Measurements from ENCODE around the gene GSTM2.
"Not testable (repeated sequence)": the region's sequence is repeated elsewhere in the genome, so short reads cannot be mapped to it uniquely, and the experiment has no call there.

Gene GSTM2

GRCh38 chr1:109689844-109690405, 22.1 kb downstream of the GSTM2 start:
- Histone ChIP-seq H3K4me1 (ENCODE audit: control insufficient read depth in 2 of 2, insufficient read depth in 1 of 2, low read depth in 1 of 2, low read length in 2 of 2) (peaks cover 0 to 6% of the 10 kb centered on the region in 2 donors), H2AFZ (ENCODE audit: low read length) (no peak overlapping the region), H3K9ac (ENCODE audit: low read depth, low read length, poor library complexity) (no peak overlapping the region), H2BK5ac (ENCODE audit: low read length) (no peak overlapping the region), H3K36me3 (replicated peaks in 1 of 2; ENCODE audit: control insufficient read depth in 2 of 2, insufficient read depth in 2 of 2, low read length in 2 of 2) (peaks cover 0 to 4% of the 10 kb centered on the region in 2 donors), H3K9me3 (replicated peaks in 1 of 2; ENCODE audit: control insufficient read depth in 2 of 2, insufficient read depth in 1 of 2, low read depth in 1 of 2, low read length in 2 of 2) (no peaks in the 10 kb centered on the region), H3K4me3 (ENCODE audit: low read length in 2 of 2) (no peak overlapping the region), H4K8ac (ENCODE audit: low read depth, low read length) (no peak overlapping the region), H4K91ac (ENCODE audit: low read depth, low read length, poor library complexity) (no peak overlapping the region), H3K27ac (replicated peaks; ENCODE audit: low read length) (no peak overlapping the region), H3K18ac (ENCODE audit: low read length) (no peak overlapping the region), H2AK5ac (ENCODE audit: low read depth, low read length) (no peak overlapping the region), H3K23ac (ENCODE audit: low read depth, low read length, poor library complexity) (no peak overlapping the region), H3K4ac (ENCODE audit: low read length) (no peak overlapping the region), H3K27me3 (ENCODE audit: control insufficient read depth in 3 of 3, insufficient read depth in 3 of 3, low read depth in 1 of 3, low read length in 3 of 3) (no peaks in the 10 kb centered on the region), H2BK12ac (ENCODE audit: low read length) (no peak overlapping the region), H3K79me1 (ENCODE audit: low read depth, low read length) (no peaks in the 10 kb centered on the region), H2BK15ac (ENCODE audit: low read length) (no peak overlapping the region), H3K14ac (ENCODE audit: low read length) (no peak overlapping the region), H2BK120ac (ENCODE audit: low read depth, low read length) (no peak overlapping the region), H3K4me2 (ENCODE audit: insufficient read depth, low read length, poor library complexity, severe bottlenecking) (no peak overlapping the region)
- WGBS, 2 donors (ENCODE audit: extremely low coverage in 2 of 2, insufficient read length in 2 of 2, insufficient replicate concordance in 1 of 2): no CpG with 5 or more reads among the region's 6 CpGs
- no peak for DNase-seq (ENCODE audit: low spot score)

DNA sequence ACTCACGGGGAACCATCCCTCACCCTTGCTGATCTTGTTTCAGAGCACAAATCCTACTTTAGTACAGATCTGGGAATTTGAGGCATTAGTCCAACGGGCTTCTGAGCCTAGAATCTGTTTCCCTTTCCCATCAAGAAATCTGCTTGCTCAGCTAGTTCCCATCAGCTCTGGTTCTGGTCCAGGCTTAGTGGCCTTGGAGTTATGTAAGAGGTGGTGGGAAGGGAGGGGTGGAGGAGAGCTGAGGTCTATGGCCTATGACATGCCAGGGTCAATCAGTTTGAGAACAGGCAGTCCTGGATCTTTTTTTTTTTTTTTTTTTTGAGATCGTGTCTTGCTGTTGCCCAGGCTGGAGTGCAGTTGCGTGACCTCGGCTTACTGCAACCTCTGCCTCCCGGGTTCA, 23.9 kb downstream of the GSTM2 start:
- H2AFZ ChIP-seq (ENCODE audit: low read length): no peak overlapping the region
- H3K23ac ChIP-seq (ENCODE audit: low read depth, low read length, poor library complexity): no peak overlapping the region
- no peak overlapping the region for H3K4me2 ChIP-seq (ENCODE audit: insufficient read depth, low read length, poor library complexity, severe bottlenecking)
- peaks cover 0 to 6% of the 10 kb centered on the region in 2 donors for H3K4me1 ChIP-seq (ENCODE audit: control insufficient read depth in 2 of 2, insufficient read depth in 1 of 2, low read depth in 1 of 2, low read length in 2 of 2)
- H3K4ac ChIP-seq (ENCODE audit: low read length): no peak overlapping the region
- H4K91ac ChIP-seq (ENCODE audit: low read depth, low read length, poor library complexity): no peak overlapping the region
- H2BK15ac ChIP-seq (ENCODE audit: low read length): no peak overlapping the region
- H3K27ac ChIP-seq (replicated peaks; ENCODE audit: low read length): no peak overlapping the region
- no peak overlapping the region for H3K4me3 ChIP-seq (ENCODE audit: low read length in 2 of 2)
- no peak overlapping the region for H4K8ac ChIP-seq (ENCODE audit: low read depth, low read length)
- no CpG with 5 or more reads among the region's 6 CpGs for WGBS, 2 donors (ENCODE audit: extremely low coverage in 2 of 2, insufficient read length in 2 of 2, insufficient replicate concordance in 1 of 2)
- H3K79me1 ChIP-seq (ENCODE audit: low read depth, low read length): no peaks in the 10 kb centered on the region
- H2BK5ac ChIP-seq (ENCODE audit: low read length): no peak overlapping the region
- H2AK5ac ChIP-seq (ENCODE audit: low read depth, low read length): no peak overlapping the region
- H3K36me3 ChIP-seq (replicated peaks in 1 of 2; ENCODE audit: control insufficient read depth in 2 of 2, insufficient read depth in 2 of 2, low read length in 2 of 2): peaks cover 0 to 4% of the 10 kb centered on the region in 2 donors
- no peak overlapping the region for H2BK12ac ChIP-seq (ENCODE audit: low read length)
- DNase-seq (ENCODE audit: low spot score): no peak
- H3K18ac ChIP-seq (ENCODE audit: low read length): no peak overlapping the region
- no peaks in the 10 kb centered on the region for H3K27me3 ChIP-seq (ENCODE audit: control insufficient read depth in 3 of 3, insufficient read depth in 3 of 3, low read depth in 1 of 3, low read length in 3 of 3)
- H2BK120ac ChIP-seq (ENCODE audit: low read depth, low read length): no peak overlapping the region
- no peak overlapping the region for H3K9ac ChIP-seq (ENCODE audit: low read depth, low read length, poor library complexity)
- H3K14ac ChIP-seq (ENCODE audit: low read length): no peak overlapping the region
- H3K9me3 ChIP-seq (replicated peaks in 1 of 2; ENCODE audit: control insufficient read depth in 2 of 2, insufficient read depth in 1 of 2, low read depth in 1 of 2, low read length in 2 of 2): no peaks in the 10 kb centered on the region

GRCh38 chr1:109694400-109694799, 26.5 kb downstream of the GSTM2 start:
- WGBS, 2 donors (ENCODE audit: extremely low coverage in 2 of 2, insufficient read length in 2 of 2, insufficient replicate concordance in 1 of 2): no CpG with 5 or more reads among the region's 5 CpGs
- not testable (repeated sequence) for H2BK12ac ChIP-seq (ENCODE audit: low read length); H3K36me3 ChIP-seq (replicated peaks in 1 of 2; ENCODE audit: control insufficient read depth in 2 of 2, insufficient read depth in 2 of 2, low read length in 2 of 2)

GRCh38 chr1:109695138-109695537, 27.3 kb downstream of the GSTM2 start:
- not testable (repeated sequence) for H3K4ac ChIP-seq (ENCODE audit: low read length); H3K4me1 ChIP-seq (ENCODE audit: control insufficient read depth in 2 of 2, insufficient read depth in 1 of 2, low read depth in 1 of 2, low read length in 2 of 2); H3K14ac ChIP-seq (ENCODE audit: low read length); H4K91ac ChIP-seq (ENCODE audit: low read depth, low read length, poor library complexity); H3K79me1 ChIP-seq (ENCODE audit: low read depth, low read length); H3K9me3 ChIP-seq (replicated peaks in 1 of 2; ENCODE audit: control insufficient read depth in 2 of 2, insufficient read depth in 1 of 2, low read depth in 1 of 2, low read length in 2 of 2); H2BK15ac ChIP-seq (ENCODE audit: low read length); H2AFZ ChIP-seq (ENCODE audit: low read length); H3K27me3 ChIP-seq (ENCODE audit: control insufficient read depth in 3 of 3, insufficient read depth in 3 of 3, low read depth in 1 of 3, low read length in 3 of 3); H2BK120ac ChIP-seq (ENCODE audit: low read depth, low read length); H2BK5ac ChIP-seq (ENCODE audit: low read length); H2AK5ac ChIP-seq (ENCODE audit: low read depth, low read length); DNase-seq (ENCODE audit: low spot score); H3K4me3 ChIP-seq (ENCODE audit: low read length in 2 of 2); H3K4me2 ChIP-seq (ENCODE audit: insufficient read depth, low read length, poor library complexity, severe bottlenecking); H2BK12ac ChIP-seq (ENCODE audit: low read length); H3K18ac ChIP-seq (ENCODE audit: low read length); H3K36me3 ChIP-seq (replicated peaks in 1 of 2; ENCODE audit: control insufficient read depth in 2 of 2, insufficient read depth in 2 of 2, low read length in 2 of 2); H3K23ac ChIP-seq (ENCODE audit: low read depth, low read length, poor library complexity); H3K27ac ChIP-seq (replicated peaks; ENCODE audit: low read length); H3K9ac ChIP-seq (ENCODE audit: low read depth, low read length, poor library complexity); H4K8ac ChIP-seq (ENCODE audit: low read depth, low read length)
- no CpG with 5 or more reads among the region's 3 CpGs for WGBS, 2 donors (ENCODE audit: extremely low coverage in 2 of 2, insufficient read length in 2 of 2, insufficient replicate concordance in 1 of 2)

More at GRCh38 chr1:109694400-109694799, 26.5 kb downstream of the GSTM2 start:
- H3K4me3 ChIP-seq (ENCODE audit: low read length in 2 of 2); H3K4me1 ChIP-seq (ENCODE audit: control insufficient read depth in 2 of 2, insufficient read depth in 1 of 2, low read depth in 1 of 2, low read length in 2 of 2); H2AK5ac ChIP-seq (ENCODE audit: low read depth, low read length); H4K91ac ChIP-seq (ENCODE audit: low read depth, low read length, poor library complexity); H2BK120ac ChIP-seq (ENCODE audit: low read depth, low read length); H3K14ac ChIP-seq (ENCODE audit: low read length); H2BK15ac ChIP-seq (ENCODE audit: low read length); H3K23ac ChIP-seq (ENCODE audit: low read depth, low read length, poor library complexity); H2BK5ac ChIP-seq (ENCODE audit: low read length); H2AFZ ChIP-seq (ENCODE audit: low read length); H3K27me3 ChIP-seq (ENCODE audit: control insufficient read depth in 3 of 3, insufficient read depth in 3 of 3, low read depth in 1 of 3, low read length in 3 of 3); H4K8ac ChIP-seq (ENCODE audit: low read depth, low read length); H3K4ac ChIP-seq (ENCODE audit: low read length); H3K4me2 ChIP-seq (ENCODE audit: insufficient read depth, low read length, poor library complexity, severe bottlenecking); H3K9me3 ChIP-seq (replicated peaks in 1 of 2; ENCODE audit: control insufficient read depth in 2 of 2, insufficient read depth in 1 of 2, low read depth in 1 of 2, low read length in 2 of 2); H3K18ac ChIP-seq (ENCODE audit: low read length); DNase-seq (ENCODE audit: low spot score); H3K27ac ChIP-seq (replicated peaks; ENCODE audit: low read length); H3K9ac ChIP-seq (ENCODE audit: low read depth, low read length, poor library complexity); H3K79me1 ChIP-seq (ENCODE audit: low read depth, low read length): not testable (repeated sequence)
